SK-N-SH treated with all-trans-retinoic acid at 6 μM for 48 hours (cell line): ENCODE measurements around the gene DDX1.

Source experiments
- ATAC-seq: fragments of 200-7000 bp; cut with Tn5 transposase; 3 replicates; pipeline ENCODE4 v1.9.1; 2020; ENCODE audit warnings: mild to moderate bottlenecking, moderate library complexity
- ARNTL ChIP-seq: fragments of 450-650 bp; formaldehyde crosslinking; IDR thresholded peaks from 2 replicates; pipeline ENCODE4 v1.5.0; 2020; ENCODE audit warnings: low read depth, mild to moderate bottlenecking, moderate library complexity, borderline replicate concordance
- BACH2 ChIP-seq: fragments of 250-450 bp; sonication (Bioruptor Pico); IDR thresholded peaks from 2 replicates; pipeline ENCODE4 v1.9.0; 2021; ENCODE audit warnings: mild to moderate bottlenecking, borderline replicate concordance
- CREB5 ChIP-seq: fragments of 250-450 bp; sonication (Bioruptor Pico); IDR thresholded peaks from 2 replicates; pipeline ENCODE4 v1.5.1; 2020; ENCODE audit warnings: low read depth, mild to moderate bottlenecking, moderate library complexity
- CSDC2 ChIP-seq: fragments of 250-450 bp; sonication (Bioruptor Pico); IDR thresholded peaks from 2 replicates; pipeline ENCODE4 v1.5.0; 2020; ENCODE audit warnings: mild to moderate bottlenecking, moderate library complexity
- CSRNP3 ChIP-seq: fragments of 250-450 bp; sonication (Bioruptor Pico); IDR thresholded peaks from 2 replicates; pipeline ENCODE4 v1.5.1; 2021; ENCODE audit warnings: mild to moderate bottlenecking, moderate library complexity
- ESRRG ChIP-seq: fragments of 250-450 bp; sonication (Bioruptor Pico); IDR thresholded peaks from 2 replicates; pipeline ENCODE4 v1.6.1; 2021; ENCODE audit warnings: mild to moderate bottlenecking
- GLIS3 ChIP-seq: fragments of 250-450 bp; sonication (Bioruptor Pico); IDR thresholded peaks from 2 replicates; pipeline ENCODE4 v1.5.0; 2020; ENCODE audit warnings: mild to moderate bottlenecking, moderate library complexity
- OSR1 ChIP-seq: fragments of 250-450 bp; sonication (Bioruptor Pico); IDR thresholded peaks from 2 replicates; pipeline ENCODE4 v1.8.0; 2022; ENCODE audit warnings: moderate library complexity, mild to moderate bottlenecking, inconsistent platforms
- PATZ1 ChIP-seq: fragments of 250-450 bp; sonication (Bioruptor Pico); IDR thresholded peaks from 2 replicates; pipeline ENCODE4 v1.8.0; 2020; ENCODE audit warnings: mild to moderate bottlenecking, moderate library complexity, borderline replicate concordance
- POU6F1 ChIP-seq: fragments of 250-450 bp; sonication (Bioruptor Pico); IDR thresholded peaks from 2 replicates; pipeline ENCODE4 v1.8.0; 2021; ENCODE audit warnings: low read depth, mild to moderate bottlenecking, moderate library complexity, borderline replicate concordance
- PPARA ChIP-seq: fragments of 250-450 bp; sonication (Bioruptor Pico); IDR thresholded peaks from 2 replicates; pipeline ENCODE4 v1.5.0; 2020; ENCODE audit warnings: mild to moderate bottlenecking, borderline replicate concordance
- RARB ChIP-seq: fragments of 250-450 bp; sonication (Bioruptor Pico); IDR thresholded peaks from 2 replicates; pipeline ENCODE4 v1.8.0; 2021; ENCODE audit warnings: mild to moderate bottlenecking, moderate library complexity
- SNAI2 ChIP-seq: fragments of 250-450 bp; sonication (Bioruptor Pico); IDR thresholded peaks from 2 replicates; pipeline ENCODE4 v1.5.0; 2020; ENCODE audit warnings: mild to moderate bottlenecking, moderate library complexity
- TOX ChIP-seq: fragments of 250-450 bp; sonication (Bioruptor Pico); IDR thresholded peaks from 2 replicates; pipeline ENCODE4 v1.8.0; 2021; ENCODE audit warnings: mild to moderate bottlenecking, moderate library complexity, borderline replicate concordance
- TSHZ2 ChIP-seq: fragments of 250-450 bp; sonication (Bioruptor Pico); IDR thresholded peaks from 2 replicates; pipeline ENCODE4 v1.5.0; 2020; ENCODE audit warnings: mild to moderate bottlenecking, moderate library complexity
- ZC3H10 ChIP-seq: fragments of 250-450 bp; sonication (Bioruptor Pico); IDR thresholded peaks from 2 replicates; pipeline ENCODE4 v1.5.1; 2021; ENCODE audit warnings: mild to moderate bottlenecking, moderate library complexity
- ZFP3 ChIP-seq: fragments of 250-450 bp; sonication (Bioruptor Pico); IDR thresholded peaks from 2 replicates; pipeline ENCODE4 v1.5.0; 2020; ENCODE audit warnings: mild to moderate bottlenecking, moderate library complexity
- ZFP30 ChIP-seq: fragments of 450-650 bp; formaldehyde crosslinking; IDR thresholded peaks from 2 replicates; pipeline ENCODE4 v1.5.0; 2022; ENCODE audit warnings: mild to moderate bottlenecking, moderate library complexity
- ZNF565 ChIP-seq: fragments of 450-650 bp; formaldehyde crosslinking; conservative IDR thresholded peaks from 2 replicates; pipeline ENCODE4 v1.5.0; 2020; ENCODE audit warnings: low read depth, mild to moderate bottlenecking, moderate library complexity
- ZNF70 ChIP-seq: fragments of 450-650 bp; formaldehyde crosslinking; IDR thresholded peaks from 2 replicates; pipeline ENCODE4 v1.5.0; 2020; ENCODE audit warnings: mild to moderate bottlenecking, moderate library complexity
- ZNF8 ChIP-seq: fragments of 450-650 bp; formaldehyde crosslinking; IDR thresholded peaks from 2 replicates; pipeline ENCODE4 v1.5.0; 2020; ENCODE audit warnings: mild to moderate bottlenecking, moderate library complexity

DDX1 gene

GRCh38 chr2:15672961-15673918 is 81.6 kb downstream of the DDX1 start (continued):
- no peak for TF ChIP-seq SNAI2 (CRISPR knock-in tag)
- no peak for TF ChIP-seq OSR1
- TF ChIP-seq BACH2 (CRISPR knock-in tag) = no peak
- TF ChIP-seq ZFP3 = no peak
- no peak for TF ChIP-seq TSHZ2 (CRISPR knock-in tag)
- TF ChIP-seq RARB (CRISPR knock-in tag) = no peak
- TF ChIP-seq CSRNP3 = no peak
- TF ChIP-seq PPARA (CRISPR knock-in tag) = no peak
- TF ChIP-seq ZC3H10 (CRISPR knock-in tag) = no peak
- no peak for TF ChIP-seq ESRRG (CRISPR knock-in tag)
- TF ChIP-seq ZFP30 (CRISPR knock-in tag) = no peak
- TF ChIP-seq, all 23 proteins: peak for 0

- no peak for ATAC-seq
- TF ChIP-seq POU6F1 (CRISPR knock-in tag) (no peak), ZNF8 (CRISPR knock-in tag) (no peak), TOX (no peak), PATZ1 (no peak), GLIS3 (CRISPR knock-in tag) (no peak), ZFP30 (CRISPR knock-in tag) (no peak), ZNF70 (CRISPR knock-in tag) (no peak), BACH2 (CRISPR knock-in tag) (no peak), OSR1 (no peak), ZNF565 (CRISPR knock-in tag) (no peak)
- TF ChIP-seq, all 23 proteins: peak for 0
These were observed 82.4 kb downstream of the DDX1 start for GRCh38 chr2:15673919-15674636.

- TF ChIP-seq ARNTL (no peak), ZNF565 (CRISPR knock-in tag) (no peak), TSHZ2 (CRISPR knock-in tag) (no peak), CREB5 (no peak), TOX (no peak), ZNF8 (CRISPR knock-in tag) (no peak), POU6F1 (CRISPR knock-in tag) (no peak), CSDC2 (CRISPR knock-in tag) (no peak), GLIS3 (CRISPR knock-in tag) (no peak)
These were observed 83.2 kb downstream of the DDX1 start for GRCh38 chr2:15674637-15675455.

More at GRCh38 chr2:15674637-15675455, 83.2 kb downstream of the DDX1 start:
- ATAC-seq = no peak
